ENCODE measurements around the gene ST3GAL6.

The ST3GAL6 gene

DNA sequence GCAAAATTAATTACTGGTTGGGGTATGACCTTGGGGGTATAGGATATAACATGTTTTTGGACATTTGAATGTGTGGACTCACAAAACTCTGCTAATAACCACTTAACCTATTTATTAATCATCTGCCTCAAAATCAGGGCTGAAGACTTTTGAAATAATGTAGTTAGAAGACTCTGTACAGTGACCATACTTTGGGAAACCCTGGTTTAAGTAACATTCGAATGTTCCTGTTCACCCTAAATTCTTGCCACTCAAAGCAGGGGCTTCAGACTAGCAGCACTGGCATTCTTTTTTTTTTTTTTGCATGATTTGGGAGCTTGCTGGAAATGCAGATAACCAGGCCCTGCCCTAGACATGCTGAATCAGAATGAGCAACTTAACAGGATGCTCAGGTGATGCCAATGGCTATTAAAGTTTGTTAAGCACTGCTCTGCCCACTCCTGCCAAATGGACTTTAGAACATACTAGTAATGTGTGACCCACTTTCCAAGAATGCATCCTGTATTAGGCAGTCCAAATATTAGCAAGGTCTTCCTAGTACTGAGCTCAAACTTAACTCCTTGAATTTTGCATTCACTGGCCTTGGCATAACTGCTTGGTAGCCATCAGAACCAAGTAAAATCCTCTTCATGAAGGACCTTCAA, 12.7 kb upstream of the ST3GAL6 start:
- no peak for DNase-seq (ENCODE audit: insufficient read length, low spot score)
- no peak for TF ChIP-seq POLR2A (IDR thresholded peaks at IDR 0.05; ENCODE audit: low read depth, low read length)
- peak; percentile 64 for FAIRE-seq

DNA sequence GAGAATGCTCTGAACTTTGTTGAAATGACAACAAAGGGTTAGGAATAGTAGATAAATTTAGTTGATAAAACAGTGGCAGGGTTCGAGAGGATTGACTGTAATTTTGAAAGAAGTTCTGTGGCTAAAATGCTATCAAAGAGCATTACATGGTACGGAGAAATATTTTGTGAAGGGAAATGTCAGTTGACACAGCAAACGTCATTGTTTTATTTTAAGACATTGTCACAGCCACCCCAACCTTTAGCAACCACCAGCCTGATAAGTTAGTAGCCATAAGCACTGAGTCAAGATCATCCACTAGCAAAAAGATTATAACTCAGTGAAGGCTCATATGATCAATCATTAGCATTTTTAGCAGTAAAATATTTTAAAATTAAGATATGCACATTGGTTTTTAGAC, 8.7 kb upstream of the ST3GAL6 start:
- no peak for FAIRE-seq
- no peak for DNase-seq (ENCODE audit: insufficient read length, low spot score)

DNA sequence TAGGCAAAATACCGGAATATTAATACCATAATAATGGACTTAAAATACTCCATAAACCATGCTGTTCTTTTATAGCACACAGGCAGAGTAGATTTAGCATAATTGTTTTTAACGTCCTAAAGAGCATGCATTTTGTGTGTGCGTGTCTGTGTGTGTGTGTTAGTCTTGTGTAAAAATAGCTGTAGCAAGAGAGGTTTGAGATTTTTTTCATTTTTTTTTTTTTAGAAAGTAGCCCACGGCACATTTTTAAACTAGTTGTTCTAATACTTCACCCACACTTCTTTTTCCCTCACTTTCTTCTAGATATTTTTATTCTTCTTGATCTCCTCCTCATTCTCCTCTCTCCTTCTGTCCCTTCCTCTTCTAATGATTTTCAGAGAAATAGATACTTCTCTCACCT, 7.5 kb upstream of the ST3GAL6 start:
- no peak for DNase-seq (ENCODE audit: insufficient read length, low spot score)
- TF ChIP-seq POLR2A (IDR thresholded peaks at IDR 0.05; ENCODE audit: low read depth, low read length) = no peak
- no peak for FAIRE-seq

More for the DNA sequence above, 8.7 kb upstream of the ST3GAL6 start:
- no peak for TF ChIP-seq POLR2A (IDR thresholded peaks at IDR 0.05; ENCODE audit: low read depth, low read length)

DNA sequence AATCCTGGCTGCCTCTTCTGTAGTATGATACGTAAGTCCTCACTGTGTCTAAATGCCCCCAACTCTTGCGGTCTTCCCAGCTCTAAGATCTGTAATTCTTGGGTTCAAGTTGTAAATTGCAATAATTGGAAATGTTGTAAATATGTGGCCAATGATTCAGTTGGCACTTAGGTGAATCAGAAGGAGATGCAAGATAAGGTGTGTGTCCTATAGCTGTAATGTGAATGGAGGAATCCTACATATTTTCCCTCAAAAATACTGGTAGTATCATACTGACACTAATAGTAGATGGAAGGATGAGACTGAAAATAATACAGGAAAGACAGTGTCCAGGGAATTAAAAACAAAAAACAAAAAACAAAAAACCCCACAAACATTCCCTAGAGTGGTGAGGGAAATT, 3.5 kb upstream of the ST3GAL6 start:
- FAIRE-seq = no peak
- no peak for TF ChIP-seq POLR2A (IDR thresholded peaks at IDR 0.05; ENCODE audit: low read depth, low read length)
- no peak for DNase-seq (ENCODE audit: insufficient read length, low spot score)

DNA sequence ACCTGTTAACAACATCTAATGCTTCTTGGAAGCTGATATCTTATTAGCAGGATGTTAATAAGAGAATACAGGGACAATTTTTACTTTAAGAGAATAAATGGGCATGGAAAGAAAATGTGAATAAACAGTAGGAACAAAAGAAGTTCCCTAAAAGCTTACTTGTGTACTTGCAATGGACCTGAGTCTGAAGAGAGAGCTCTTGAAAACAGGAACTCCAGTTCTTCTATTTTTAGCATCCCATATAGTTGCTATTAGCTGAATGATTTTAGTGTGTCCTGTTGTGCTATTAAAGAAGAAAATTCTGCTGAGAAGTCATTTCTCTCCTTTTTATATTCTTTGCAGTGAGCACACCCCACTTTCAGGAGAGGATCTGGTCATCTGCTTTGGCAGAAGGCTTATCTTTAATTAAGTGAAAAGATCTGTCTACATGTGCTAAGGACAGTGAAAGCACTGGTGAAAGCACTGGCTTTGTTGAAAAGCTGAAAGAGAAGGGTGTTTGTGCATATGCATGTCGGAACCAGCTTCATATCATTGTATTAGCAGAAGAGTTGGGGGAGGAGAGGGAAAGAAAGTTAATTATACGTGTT, 1.4 kb upstream of the ST3GAL6 start:
- DNase-seq (ENCODE audit: insufficient read length, low spot score) = no peak
- no peak for FAIRE-seq
- no peak for TF ChIP-seq POLR2A (IDR thresholded peaks at IDR 0.05; ENCODE audit: low read depth, low read length)

DNA sequence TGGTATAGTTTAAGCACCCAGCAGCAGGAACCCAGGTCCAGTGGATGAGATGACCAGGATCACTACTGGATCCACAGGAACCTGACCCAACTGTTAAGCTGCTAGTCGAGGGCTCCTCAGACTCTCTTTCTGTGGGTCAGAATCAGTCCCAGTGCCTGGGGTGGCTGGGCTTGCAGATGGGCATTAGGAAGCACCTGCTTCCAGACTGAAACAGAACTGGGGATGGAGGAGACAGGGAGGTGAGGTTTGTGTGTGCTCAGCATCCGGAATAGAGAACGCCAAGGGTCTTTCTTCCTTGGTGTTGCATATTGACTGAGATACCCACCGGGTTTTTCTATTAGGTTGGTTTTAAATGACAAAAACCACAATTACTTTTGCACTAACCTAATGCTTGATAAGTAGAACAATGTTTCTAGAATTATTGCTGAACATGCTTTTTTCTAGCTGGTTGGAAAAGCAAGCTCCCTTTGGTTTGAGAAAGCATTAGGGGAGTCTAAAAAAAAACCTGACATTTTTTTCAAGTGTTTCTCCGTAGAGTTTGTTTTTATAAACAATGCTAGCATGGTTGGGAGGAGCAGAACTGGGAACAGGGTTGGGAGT, 779 bp downstream of the ST3GAL6 start:
- no peak for DNase-seq (ENCODE audit: insufficient read length, low spot score)
- no peak for TF ChIP-seq POLR2A (IDR thresholded peaks at IDR 0.05; ENCODE audit: low read depth, low read length)
- no peak for FAIRE-seq

DNA sequence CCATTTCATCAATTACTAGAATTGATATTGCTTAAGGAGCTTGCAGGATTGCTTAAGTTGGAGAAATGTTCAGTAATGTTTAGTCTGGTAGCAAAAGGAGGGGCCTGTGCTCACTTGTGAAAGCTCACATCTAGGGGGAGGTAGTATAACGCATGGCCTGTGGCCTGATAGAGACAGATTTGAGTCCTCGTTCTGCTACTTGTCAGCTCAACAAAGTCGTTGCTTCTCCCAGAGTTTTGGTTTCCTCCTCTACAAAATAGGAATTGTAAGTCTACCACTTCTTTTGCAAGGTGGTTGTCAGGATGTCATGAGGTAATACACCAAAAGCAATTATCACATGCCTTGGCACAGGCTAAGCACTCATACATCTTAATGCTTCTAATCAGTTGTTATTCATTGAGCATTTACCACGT, 1.3 kb downstream of the ST3GAL6 start:
- FAIRE-seq = no peak
- no peak for TF ChIP-seq POLR2A (IDR thresholded peaks at IDR 0.05; ENCODE audit: low read depth, low read length)
- DNase-seq (ENCODE audit: insufficient read length, low spot score) = no peak

DNA sequence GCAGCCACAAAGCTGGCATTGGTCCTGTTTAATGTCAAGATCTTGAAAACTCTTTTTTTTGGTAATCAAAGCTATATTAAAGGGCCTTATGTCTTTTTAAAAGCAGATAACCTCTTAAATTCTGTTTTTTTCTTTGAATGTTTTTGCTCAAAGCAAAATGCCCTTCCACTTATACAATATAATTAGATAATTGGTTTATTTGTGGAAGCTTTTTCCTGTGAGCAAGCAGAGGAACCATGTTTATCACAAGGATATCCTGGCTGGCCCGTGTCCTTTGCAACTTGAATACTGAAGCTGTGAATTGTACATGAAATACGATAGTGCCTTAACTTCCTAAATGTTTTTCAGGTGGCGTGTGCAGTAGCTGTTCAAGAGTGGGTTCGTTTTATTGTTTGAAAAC, 2.6 kb downstream of the ST3GAL6 start:
- TF ChIP-seq POLR2A (IDR thresholded peaks at IDR 0.05; ENCODE audit: low read depth, low read length) = no peak
- DNase-seq (ENCODE audit: insufficient read length, low spot score) (no peak), FAIRE-seq (no peak)

DNA sequence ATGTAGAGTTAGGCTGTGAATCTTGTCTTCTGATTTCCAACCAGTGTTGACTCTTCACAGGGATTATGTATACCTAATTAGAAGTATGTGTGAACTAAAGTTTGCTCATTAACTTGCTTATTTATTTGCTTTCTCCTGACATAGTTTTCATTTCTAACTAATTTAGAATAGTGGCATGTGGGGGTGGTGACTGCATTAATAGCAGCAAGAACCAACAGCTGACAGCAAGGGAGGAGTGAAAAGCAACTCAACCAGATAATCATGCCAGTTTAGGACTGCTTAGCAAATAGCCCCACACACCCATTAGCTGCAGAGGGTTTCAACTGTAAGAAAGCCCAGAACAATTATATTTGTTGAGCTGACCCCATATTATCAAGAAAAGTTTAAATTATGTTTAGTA, 3.8 kb downstream of the ST3GAL6 start:
- TF ChIP-seq POLR2A (IDR thresholded peaks at IDR 0.05; ENCODE audit: low read depth, low read length) = no peak
- FAIRE-seq = no peak
- DNase-seq (ENCODE audit: insufficient read length, low spot score) = no peak

DNA sequence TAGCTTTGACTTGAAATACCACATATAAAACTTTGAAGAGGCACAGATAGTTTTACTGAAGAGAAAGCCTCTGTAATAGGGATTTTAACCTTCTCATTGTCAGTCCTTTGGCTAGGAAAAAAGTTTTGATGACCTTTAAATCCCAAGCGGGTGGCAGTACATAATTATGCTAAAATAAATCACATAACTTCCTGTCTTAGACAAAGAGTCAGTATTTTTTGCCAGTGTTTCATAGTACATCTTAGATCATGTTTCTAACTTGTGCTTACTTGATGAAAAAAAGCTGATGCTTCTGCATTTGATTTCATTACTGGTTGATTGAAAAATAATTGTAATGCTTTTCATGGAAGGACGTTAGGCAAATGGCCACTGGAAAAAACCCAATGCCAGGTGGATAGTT, 5.8 kb downstream of the ST3GAL6 start:
- TF ChIP-seq POLR2A (IDR thresholded peaks at IDR 0.05; ENCODE audit: low read depth, low read length) = no peak
- DNase-seq (ENCODE audit: insufficient read length, low spot score) (no peak), FAIRE-seq (peak; percentile 6)

DNA sequence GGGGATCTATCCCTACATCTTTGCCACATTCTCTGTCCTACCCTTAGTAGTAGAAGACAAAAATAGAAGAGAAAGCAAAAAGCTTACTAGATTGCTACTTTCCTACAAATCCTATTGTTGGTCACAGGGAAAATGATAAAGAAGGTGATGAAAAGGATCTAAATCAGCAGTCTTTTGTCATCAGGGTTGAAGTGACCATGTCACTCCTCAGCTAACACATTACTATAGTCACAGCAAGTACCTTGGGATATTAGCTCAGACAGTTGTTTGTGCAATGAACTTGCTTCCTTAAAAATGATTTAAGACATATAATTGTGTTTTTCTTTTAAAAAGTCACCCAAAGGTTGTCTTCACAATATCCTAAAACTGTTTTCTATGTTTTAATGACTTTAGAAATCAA, 6.3 kb downstream of the ST3GAL6 start:
- no peak for DNase-seq (ENCODE audit: insufficient read length, low spot score)
- no peak for TF ChIP-seq POLR2A (IDR thresholded peaks at IDR 0.05; ENCODE audit: low read depth, low read length)
- no peak for FAIRE-seq

DNA sequence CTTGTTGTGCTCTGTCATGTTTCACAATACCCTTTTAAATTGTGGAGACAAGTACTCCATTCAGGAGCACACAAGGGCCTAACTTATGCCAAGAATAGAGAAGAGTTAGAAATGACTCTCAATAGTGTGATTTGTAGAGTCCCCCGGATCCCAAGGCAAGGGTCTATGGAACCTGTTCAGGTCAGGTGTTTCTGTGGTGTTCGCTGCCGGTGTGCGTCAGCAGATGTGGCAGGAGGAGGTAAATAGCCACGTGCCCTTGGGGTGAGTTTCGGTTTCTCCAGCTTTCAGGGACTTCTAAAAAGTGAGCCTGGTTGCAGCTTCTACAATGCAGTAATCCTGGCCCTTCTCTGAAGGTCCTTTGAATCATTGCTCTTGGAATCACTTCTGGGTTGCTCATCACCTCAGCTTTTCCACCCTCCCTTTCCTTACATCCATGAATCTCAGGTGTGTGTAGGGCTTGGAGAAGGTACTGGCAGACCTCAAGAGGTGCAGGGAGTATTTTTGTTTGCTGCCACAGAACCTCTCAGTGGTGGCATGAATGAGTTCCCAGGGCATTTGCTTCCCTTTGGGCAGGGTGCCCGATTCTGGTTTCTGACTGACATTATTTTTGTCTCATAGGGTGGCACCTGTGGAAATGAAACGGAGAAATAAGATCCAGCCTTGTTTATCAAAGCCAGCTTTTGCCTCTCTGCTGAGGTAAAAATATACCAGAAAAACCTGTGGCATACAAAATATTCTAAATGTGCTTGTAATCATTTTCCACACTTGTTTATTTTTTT, 7.3 kb downstream of the ST3GAL6 start:
- FAIRE-seq (no peak), DNase-seq (ENCODE audit: insufficient read length, low spot score) (no peak)
- no peak for TF ChIP-seq POLR2A (IDR thresholded peaks at IDR 0.05; ENCODE audit: low read depth, low read length)

DNA sequence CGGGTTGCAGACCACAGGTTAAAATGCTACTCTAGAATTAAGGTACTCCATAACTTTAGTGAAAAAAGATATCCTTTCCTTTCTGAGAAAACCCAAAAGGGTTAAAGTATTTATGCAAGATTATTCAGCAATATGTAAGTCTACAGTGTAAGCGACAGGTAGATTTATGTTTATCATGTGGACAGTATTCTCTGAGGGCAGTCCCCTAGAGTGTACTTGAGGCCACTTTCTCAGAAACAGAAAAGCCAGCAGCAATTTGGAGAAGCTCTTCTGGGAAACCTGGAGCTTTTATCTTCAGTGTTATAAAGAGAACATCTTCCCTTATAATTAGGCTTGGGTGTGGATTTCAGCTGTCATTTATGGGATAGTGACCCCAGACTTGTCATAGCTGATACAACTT, 8.9 kb downstream of the ST3GAL6 start:
- TF ChIP-seq POLR2A (IDR thresholded peaks at IDR 0.05; ENCODE audit: low read depth, low read length) = no peak
- FAIRE-seq (peak; percentile 33), DNase-seq (ENCODE audit: insufficient read length, low spot score) (no peak)

DNA sequence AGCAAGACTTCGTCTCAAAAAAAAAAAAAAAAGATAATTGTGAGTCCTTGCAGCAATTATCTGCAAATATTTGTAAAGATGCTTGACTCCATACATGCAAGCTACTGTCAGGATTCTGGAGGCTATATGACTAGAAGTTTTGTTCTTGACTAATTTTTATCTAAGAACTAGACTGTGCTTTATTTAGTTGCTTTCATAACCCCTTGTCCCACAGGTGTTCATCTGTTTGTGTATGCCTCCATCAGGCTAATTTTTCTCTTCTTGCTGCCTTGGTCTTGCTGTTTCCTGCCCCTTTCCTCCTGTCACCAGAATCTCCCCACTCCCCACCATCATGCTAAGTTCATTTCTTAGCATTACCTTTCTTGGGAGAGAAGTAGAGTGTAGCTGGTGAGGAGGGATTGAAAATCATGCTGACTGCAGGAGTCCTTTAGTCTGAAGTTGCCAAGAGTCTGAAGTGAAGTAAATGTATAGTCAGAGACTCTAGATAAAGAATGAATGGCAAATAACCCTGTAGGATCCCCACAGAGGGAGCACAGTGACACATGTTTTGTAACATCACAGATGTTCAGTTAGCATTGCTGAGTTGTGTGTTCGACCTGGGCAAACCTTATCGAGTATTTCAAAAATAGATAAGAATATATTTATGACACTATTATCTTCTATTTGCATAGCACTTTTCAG, 12.5 kb downstream of the ST3GAL6 start:
- no peak for TF ChIP-seq POLR2A (IDR thresholded peaks at IDR 0.05; ENCODE audit: low read depth, low read length)
- no peak for FAIRE-seq
- no peak for DNase-seq (ENCODE audit: insufficient read length, low spot score)

All from H54 (cell line).